ENCODE data around the gene BSG.

The BSG gene

GRCh38 chr19:572140-572742 is at the start of gene BSG:
Gene BSG (plus strand): TSS chr19:572596. CDS start chr19:572635, 39 bp downstream.
- in situ Hi-C loops (cut with HindIII; ENCODE audit: low pct_ligation_motif_present, low pct_unique_long_range_greater_than_20kb, low sequenced_read_pairs): no loop called here
- DNase-seq: peak; percentile 96

GRCh38 chr19:522726-523125 is 49.7 kb upstream of the BSG start:
- in situ Hi-C loops (cut with HindIII; ENCODE audit: low pct_ligation_motif_present, low pct_unique_long_range_greater_than_20kb, low sequenced_read_pairs): no loop called here
- DNase-seq: no peak

GRCh38 chr19:524062-524674 is 48.2 kb upstream of the BSG start:
- in situ Hi-C loops (cut with HindIII; ENCODE audit: low pct_ligation_motif_present, low pct_unique_long_range_greater_than_20kb, low sequenced_read_pairs): no loop called here
- DNase-seq: no peak

GRCh38 chr19:525029-525428 is 47.4 kb upstream of the BSG start:
- in situ Hi-C loops (cut with HindIII; ENCODE audit: low pct_ligation_motif_present, low pct_unique_long_range_greater_than_20kb, low sequenced_read_pairs): no loop called here
- no peak for DNase-seq

- in situ Hi-C loops (cut with HindIII; ENCODE audit: low pct_ligation_motif_present, low pct_unique_long_range_greater_than_20kb, low sequenced_read_pairs): no loop called here
- no peak for DNase-seq
These were observed 46.5 kb upstream of the BSG start for GRCh38 chr19:525857-526419.

GRCh38 chr19:530134-531008 is 42.0 kb upstream of the BSG start:
- in situ Hi-C loops (cut with HindIII; ENCODE audit: low pct_ligation_motif_present, low pct_unique_long_range_greater_than_20kb, low sequenced_read_pairs): no loop called here

GRCh38 chr19:531009-531752 is 41.2 kb upstream of the BSG start:
- in situ Hi-C loops (cut with HindIII; ENCODE audit: low pct_ligation_motif_present, low pct_unique_long_range_greater_than_20kb, low sequenced_read_pairs): no loop called here
- peak; percentile 81 for DNase-seq

More at GRCh38 chr19:530134-531008, 42.0 kb upstream of the BSG start:
- no peak for DNase-seq

- peak; percentile 23 for DNase-seq
- in situ Hi-C loops (cut with HindIII; ENCODE audit: low pct_ligation_motif_present, low pct_unique_long_range_greater_than_20kb, low sequenced_read_pairs): no loop called here
These were observed 40.4 kb upstream of the BSG start, which contains the start of gene CDC34 for GRCh38 chr19:531753-532560. Gene CDC34 (plus strand): TSS chr19:531760. CDS start chr19:531932, 172 bp downstream.

GRCh38 chr19:532561-533363 is 39.6 kb upstream of the BSG start:
- in situ Hi-C loops (cut with HindIII; ENCODE audit: low pct_ligation_motif_present, low pct_unique_long_range_greater_than_20kb, low sequenced_read_pairs): no loop called here
- DNase-seq: peak; percentile 65

GRCh38 chr19:533364-534058 is 38.9 kb upstream of the BSG start:
- in situ Hi-C loops (cut with HindIII; ENCODE audit: low pct_ligation_motif_present, low pct_unique_long_range_greater_than_20kb, low sequenced_read_pairs): no loop called here
- no peak for DNase-seq

- in situ Hi-C loops (cut with HindIII; ENCODE audit: low pct_ligation_motif_present, low pct_unique_long_range_greater_than_20kb, low sequenced_read_pairs): no loop called here
- DNase-seq: no peak
These were observed 38.3 kb upstream of the BSG start for GRCh38 chr19:534088-534487.

- in situ Hi-C loops (cut with HindIII; ENCODE audit: low pct_ligation_motif_present, low pct_unique_long_range_greater_than_20kb, low sequenced_read_pairs): no loop called here
- no peak for DNase-seq
These were observed 37.2 kb upstream of the BSG start for GRCh38 chr19:535017-535835.

- in situ Hi-C loops (cut with HindIII; ENCODE audit: low pct_ligation_motif_present, low pct_unique_long_range_greater_than_20kb, low sequenced_read_pairs): no loop called here
- DNase-seq: no peak
These were observed 36.1 kb upstream of the BSG start for GRCh38 chr19:536031-536880.

GRCh38 chr19:536881-537404 is 35.5 kb upstream of the BSG start:
- DNase-seq: no peak
- in situ Hi-C loops (cut with HindIII; ENCODE audit: low pct_ligation_motif_present, low pct_unique_long_range_greater_than_20kb, low sequenced_read_pairs): no loop called here

All from ACHN (cell line).